Small intestine (tissue), 7 donors: ENCODE data around the gene JAK1. TPM values are rescaled to one million over a fixed set of nuclear protein-coding genes. Genes with fewer than 3 reads are reported as not detected.

Experiments
- DNase-seq, 2 donors: peaks; one replicate each; pipeline versions ENCODE4 v3.0.0 to v3.0.0-alpha.2; 2013
- FAIRE-seq: peaks from 2 replicates; lab custom pipeline; 2012; peaks lifted over from hg19 to GRCh38; lab: Jason Lieb, UNC
- H3K27ac ChIP-seq, 3 donors: one replicate each; pipeline ENCODE4 v1.5.1; 2013; ENCODE audit warnings: low read length in 2 of 3, mild to moderate bottlenecking in 2 of 3, control low read depth in 1 of 3, inconsistent platforms in 1 of 3, low read depth in 1 of 3, moderate library complexity in 1 of 3
- H3K27me3 ChIP-seq, 3 donors: one replicate each; pipeline ENCODE4 v1.6.1; 2013; ENCODE audit warnings: low read length in 3 of 3, inconsistent platforms in 1 of 3; ENCODE audit not compliant: control insufficient read depth in 3 of 3, insufficient read depth in 3 of 3
- H3K36me3 ChIP-seq, 3 donors: one replicate each; pipeline ENCODE4 v1.6.1; 2013; ENCODE audit warnings: low read length in 3 of 3, inconsistent platforms in 1 of 3, low read depth in 1 of 3, mild to moderate bottlenecking in 1 of 3, moderate library complexity in 1 of 3; ENCODE audit not compliant: control insufficient read depth in 3 of 3, insufficient read depth in 2 of 3
- H3K4me1 ChIP-seq, 3 donors: one replicate each; pipeline ENCODE4 v1.6.1; 2013; ENCODE audit warnings: low read length in 2 of 3, inconsistent platforms in 1 of 3, low read depth in 1 of 3, mild to moderate bottlenecking in 1 of 3, moderate library complexity in 1 of 3; ENCODE audit not compliant: control insufficient read depth in 3 of 3, insufficient read depth in 2 of 3
- H3K4me3 ChIP-seq, 3 donors: one replicate each; pipeline ENCODE4 v1.5.1; 2013; ENCODE audit warnings: low read length in 3 of 3, control low read depth in 1 of 3, inconsistent platforms in 1 of 3, low read depth in 1 of 3, mild to moderate bottlenecking in 1 of 3, moderate library complexity in 1 of 3
- H3K9me3 ChIP-seq, 2 donors: one replicate each; pipeline ENCODE4 v1.6.1; 2013; ENCODE audit warnings: low read depth in 1 of 2, low read length in 1 of 2; ENCODE audit not compliant: control insufficient read depth in 2 of 2, insufficient read depth in 1 of 2
- WGBS, 3 donors: extraction: QIAGEN DNeasy Blood & Tissue Kit; methylation state at CpG; one replicate each; pipeline ENCODE4 v1.1.7; 2013; 5-methylcytosine and 5-hydroxymethylcytosine counted together
- polyA plus RNA-seq, 4 donors: library from polyadenylated mRNA; stranded (reverse) in 3 of 4; unstranded in 1 of 4; fragments of 200-250 nt in 3 of 4; fragments of 120-200 nt in 1 of 4; gene quantifications; one replicate each; pipeline versions ENCODE4 v1.2.1 to v1.2.3, GENCODE V29; 2013
- donor health status: healthy with polysubstance abuse.
- donor health status: control.
- donor health status: control.
- donor health status: Bipolar disorder and iron deficiency.
- donor health status: healthy.

Gene JAK1
- polyA plus RNA-seq, 4 donors = 29.4 to 66.5 (median 32.6) TPM

- WGBS, 3 donors = 54 to 77% (median 66%) methylated on average over 14 of the region's 14 CpGs
- FAIRE-seq = no peak
- peaks cover 2 to 57% (median 13%) of the 10 kb centered on the region in 3 donors for H3K36me3 ChIP-seq
These were observed 102.1 kb downstream of the JAK1 start for GRCh38 chr1:64864018-64864940.

DNA sequence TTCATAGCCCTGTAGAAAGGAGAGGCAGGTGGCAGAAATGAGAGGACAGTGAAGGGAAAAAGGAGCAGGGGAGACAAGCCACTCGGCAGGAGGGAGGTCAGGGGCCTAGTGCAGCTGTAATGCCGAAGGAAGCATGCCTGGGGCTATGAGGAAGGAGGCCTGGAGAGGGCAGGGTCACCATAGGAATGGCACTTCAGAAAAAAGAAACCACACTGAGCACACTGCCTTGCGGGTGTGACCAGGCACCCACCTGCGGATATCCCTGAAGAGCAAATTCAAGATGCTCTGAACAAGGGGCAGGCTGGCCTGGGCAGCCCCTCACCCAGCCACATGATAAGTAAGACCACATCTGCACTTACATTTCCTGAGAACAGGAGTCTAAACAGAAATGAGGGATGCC, 104.7 kb downstream of the JAK1 start:
- peaks cover 0 to 3% (median 0%) of the 10 kb centered on the region in 3 donors for H3K4me1 ChIP-seq
- no peak overlapping the region for H3K27ac ChIP-seq
- DNase-seq (peak; percentile 25 to 63), FAIRE-seq (no peak)
- H3K9me3 ChIP-seq = no peaks in the 10 kb centered on the region
- 51 to 57% (median 57%) methylated on average over 4 of the region's 4 CpGs for WGBS, 3 donors
- H3K27me3 ChIP-seq = no peaks in the 10 kb centered on the region
- H3K36me3 ChIP-seq = peaks cover 10 to 68% (median 16%) of the 10 kb centered on the region in 3 donors
- no peak overlapping the region for H3K4me3 ChIP-seq

More at GRCh38 chr1:64864018-64864940, 102.1 kb downstream of the JAK1 start:
- Histone ChIP-seq H3K27me3 (no peaks in the 10 kb centered on the region), H3K4me1 (peaks cover 0 to 3% (median 0%) of the 10 kb centered on the region in 3 donors), H3K27ac (peak overlapping the region in 1 of 3 donors; percentile 57), H3K4me3 (no peak overlapping the region), H3K9me3 (no peaks in the 10 kb centered on the region)
- peak; percentile 34 to 77 for DNase-seq

GRCh38 chr1:64857347-64857746, 109.0 kb downstream of the JAK1 start:
- Histone ChIP-seq H3K4me1 (no peaks in the 10 kb centered on the region), H3K27me3 (no peaks in the 10 kb centered on the region), H3K27ac (no peak overlapping the region), H3K36me3 (peaks cover 11 to 83% (median 30%) of the 10 kb centered on the region in 3 donors), H3K4me3 (no peak overlapping the region), H3K9me3 (no peaks in the 10 kb centered on the region)
- WGBS, 3 donors = 95 to 96% (median 96%) methylated on average over 4 of the region's 4 CpGs
- FAIRE-seq (no peak), DNase-seq (no peak)

GRCh38 chr1:64856553-64856952, 109.8 kb downstream of the JAK1 start:
- no peak for DNase-seq
- no peaks in the 10 kb centered on the region for H3K27me3 ChIP-seq
- no peaks in the 10 kb centered on the region for H3K4me1 ChIP-seq
- H3K4me3 ChIP-seq = no peak overlapping the region
- H3K9me3 ChIP-seq = no peaks in the 10 kb centered on the region
- H3K27ac ChIP-seq = no peak overlapping the region
- WGBS, 3 donors = 58 to 79% (median 69%) methylated on average over 10 of the region's 10 CpGs
- H3K36me3 ChIP-seq = peaks cover 13 to 80% (median 30%) of the 10 kb centered on the region in 3 donors
- no peak for FAIRE-seq

- FAIRE-seq = no peak
- no peaks in the 10 kb centered on the region for H3K27me3 ChIP-seq
- H3K36me3 ChIP-seq = peaks cover 13 to 81% (median 30%) of the 10 kb centered on the region in 3 donors
- no peak for DNase-seq
- no peaks in the 10 kb centered on the region for H3K9me3 ChIP-seq
- no peak overlapping the region for H3K27ac ChIP-seq
- H3K4me3 ChIP-seq = no peak overlapping the region
- WGBS, 3 donors = 85 to 97% (median 89%) methylated on average over 8 of the region's 8 CpGs
- no peaks in the 10 kb centered on the region for H3K4me1 ChIP-seq
These were observed 110.8 kb downstream of the JAK1 start for GRCh38 chr1:64855557-64855956.

- H3K27ac ChIP-seq = no peak overlapping the region
- no peak overlapping the region for H3K4me3 ChIP-seq
- H3K9me3 ChIP-seq = no peaks in the 10 kb centered on the region
- no peaks in the 10 kb centered on the region for H3K4me1 ChIP-seq
- no peak for DNase-seq
- FAIRE-seq = no peak
- 87 to 96% (median 95%) methylated on average over 5 of the region's 5 CpGs for WGBS, 3 donors
- H3K36me3 ChIP-seq = peaks cover 13 to 83% (median 28%) of the 10 kb centered on the region in 3 donors
- H3K27me3 ChIP-seq = no peaks in the 10 kb centered on the region
These were observed 111.7 kb downstream of the JAK1 start for GRCh38 chr1:64854674-64855073.

- DNase-seq = no peak
- Histone ChIP-seq H3K36me3 (peaks cover 6 to 82% (median 15%) of the 10 kb centered on the region in 3 donors), H3K9me3 (no peaks in the 10 kb centered on the region), H3K4me3 (no peak overlapping the region), H3K4me1 (no peaks in the 10 kb centered on the region), H3K27me3 (no peaks in the 10 kb centered on the region), H3K27ac (no peak overlapping the region)
- 85 to 91% (median 90%) methylated on average over 7 of the region's 7 CpGs for WGBS, 3 donors
- no peak for FAIRE-seq
These were observed 114.7 kb downstream of the JAK1 start for GRCh38 chr1:64851664-64852063.

DNA sequence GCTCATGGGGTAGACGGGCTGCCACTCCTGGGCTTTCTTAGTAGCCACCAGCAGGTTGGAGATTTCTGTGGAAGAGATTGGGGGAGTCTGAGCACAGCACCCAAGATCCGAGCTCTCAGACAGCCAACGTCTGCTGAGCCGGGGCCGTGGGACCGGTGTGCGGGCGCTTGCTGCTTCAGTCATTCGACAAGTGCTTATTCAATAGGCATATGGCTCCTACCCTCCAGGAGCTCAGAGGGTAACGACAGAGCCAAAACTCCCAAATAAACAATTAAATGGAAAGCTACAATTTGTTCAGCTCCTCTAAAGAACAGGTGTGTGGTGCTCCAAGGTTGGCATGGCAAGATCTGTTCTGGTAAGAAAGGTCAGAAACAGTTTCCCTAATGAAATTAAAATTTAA, 115.5 kb downstream of the JAK1 start:
- Histone ChIP-seq H3K36me3 (peaks cover 4 to 81% (median 15%) of the 10 kb centered on the region in 3 donors), H3K4me1 (no peaks in the 10 kb centered on the region), H3K27ac (no peak overlapping the region), H3K4me3 (no peak overlapping the region), H3K9me3 (no peaks in the 10 kb centered on the region), H3K27me3 (no peaks in the 10 kb centered on the region)
- FAIRE-seq = no peak
- 88 to 94% (median 92%) methylated on average over 10 of the region's 10 CpGs for WGBS, 3 donors
- DNase-seq = no peak
